ENCODE results near the gene PTPN7.
"Not testable (repeated sequence)": the region's sequence is repeated elsewhere in the genome, so short reads cannot be mapped to it uniquely, and the experiment has no call there.

The PTPN7 gene

GRCh38 chr1:202160377-202160940 lies at the start of gene PTPN7:
TSS of gene PTPN7 (minus strand) at chr1:202160602. CDS start at chr1:202159402, 1,200 bp downstream.
- no peak for DNase-seq

GRCh38 chr1:202208351-202208857 lies 48.0 kb upstream of the PTPN7 start:
- DNase-seq, result no peak

GRCh38 chr1:202207292-202207691 lies 46.9 kb upstream of the PTPN7 start:
- DNase-seq, result no peak

- no peak for DNase-seq
Measured at GRCh38 chr1:202205523-202206190, 45.3 kb upstream of the PTPN7 start.

- DNase-seq, result no peak
Measured at GRCh38 chr1:202204065-202204464, 43.7 kb upstream of the PTPN7 start.

GRCh38 chr1:202203238-202204039 lies 43.0 kb upstream of the PTPN7 start:
- no peak for DNase-seq

- no peak for DNase-seq
Measured at GRCh38 chr1:202202500-202203168, 42.2 kb upstream of the PTPN7 start.

- DNase-seq, result no peak
Measured at GRCh38 chr1:202201971-202202370, 41.6 kb upstream of the PTPN7 start.

GRCh38 chr1:202201266-202201665 lies 40.9 kb upstream of the PTPN7 start:
- DNase-seq, result no peak

- no peak for DNase-seq
Measured at GRCh38 chr1:202200669-202201068, 40.3 kb upstream of the PTPN7 start.

GRCh38 chr1:202200112-202200548 lies 39.7 kb upstream of the PTPN7 start:
- DNase-seq, result no peak

- DNase-seq, result no peak
Measured at GRCh38 chr1:202199040-202199889, 38.9 kb upstream of the PTPN7 start.

- DNase-seq, result no peak
Measured at GRCh38 chr1:202198366-202198724, 37.9 kb upstream of the PTPN7 start.

- no peak for DNase-seq
Measured at GRCh38 chr1:202197653-202198365, 37.4 kb upstream of the PTPN7 start.

- DNase-seq, result no peak
Measured at GRCh38 chr1:202194328-202194648, 33.9 kb upstream of the PTPN7 start.

- DNase-seq, result no peak
Measured at GRCh38 chr1:202193614-202194327, 33.4 kb upstream of the PTPN7 start, which contains the start of gene LGR6. TSS of gene LGR6 (plus strand) at chr1:202193799. CDS start at chr1:202193990, 191 bp downstream.

- DNase-seq, result no peak
Measured at GRCh38 chr1:202192770-202193613, 32.6 kb upstream of the PTPN7 start.

- DNase-seq, result not testable (repeated sequence)
Measured at GRCh38 chr1:202191391-202191790, 31.0 kb upstream of the PTPN7 start.

- no peak for DNase-seq
Measured at GRCh38 chr1:202189918-202190715, 29.7 kb upstream of the PTPN7 start.

All from NCI-H2107 (cell line).